ENCODE data around the gene IBTK.
A peak's percentile ranks its signal among the peaks of the same experiment; 100 is the strongest.

Gene IBTK

GRCh38 chr6:82249381-82250253 is 2.1 kb upstream of the IBTK start:
- Histone ChIP-seq H3K36me3 (ENCODE audit: control insufficient read depth, insufficient read depth, low read length) (no peaks in the 10 kb centered on the region), H3K27me3 (replicated peaks; ENCODE audit: control insufficient read depth, insufficient read depth, low read length) (no peaks in the 10 kb centered on the region), H3K4me3 (replicated peaks; ENCODE audit: low read depth, low read length) (no peak overlapping the region)
- DNase-seq (ENCODE audit: extremely low read depth, insufficient read length): no peak
- TF ChIP-seq, protein P1, sequence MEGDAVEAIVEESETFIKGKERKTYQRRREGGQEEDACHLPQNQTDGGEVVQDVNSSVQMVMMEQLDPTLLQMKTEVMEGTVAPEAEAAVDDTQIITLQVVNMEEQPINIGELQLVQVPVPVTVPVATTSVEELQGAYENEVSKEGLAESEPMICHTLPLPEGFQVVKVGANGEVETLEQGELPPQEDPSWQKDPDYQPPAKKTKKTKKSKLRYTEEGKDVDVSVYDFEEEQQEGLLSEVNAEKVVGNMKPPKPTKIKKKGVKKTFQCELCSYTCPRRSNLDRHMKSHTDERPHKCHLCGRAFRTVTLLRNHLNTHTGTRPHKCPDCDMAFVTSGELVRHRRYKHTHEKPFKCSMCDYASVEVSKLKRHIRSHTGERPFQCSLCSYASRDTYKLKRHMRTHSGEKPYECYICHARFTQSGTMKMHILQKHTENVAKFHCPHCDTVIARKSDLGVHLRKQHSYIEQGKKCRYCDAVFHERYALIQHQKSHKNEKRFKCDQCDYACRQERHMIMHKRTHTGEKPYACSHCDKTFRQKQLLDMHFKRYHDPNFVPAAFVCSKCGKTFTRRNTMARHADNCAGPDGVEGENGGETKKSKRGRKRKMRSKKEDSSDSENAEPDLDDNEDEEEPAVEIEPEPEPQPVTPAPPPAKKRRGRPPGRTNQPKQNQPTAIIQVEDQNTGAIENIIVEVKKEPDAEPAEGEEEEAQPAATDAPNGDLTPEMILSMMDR (IDR thresholded peaks at IDR 0.05; ENCODE audit: insufficient read depth, low read length, poor library complexity, severe bottlenecking): no peak

DNA sequence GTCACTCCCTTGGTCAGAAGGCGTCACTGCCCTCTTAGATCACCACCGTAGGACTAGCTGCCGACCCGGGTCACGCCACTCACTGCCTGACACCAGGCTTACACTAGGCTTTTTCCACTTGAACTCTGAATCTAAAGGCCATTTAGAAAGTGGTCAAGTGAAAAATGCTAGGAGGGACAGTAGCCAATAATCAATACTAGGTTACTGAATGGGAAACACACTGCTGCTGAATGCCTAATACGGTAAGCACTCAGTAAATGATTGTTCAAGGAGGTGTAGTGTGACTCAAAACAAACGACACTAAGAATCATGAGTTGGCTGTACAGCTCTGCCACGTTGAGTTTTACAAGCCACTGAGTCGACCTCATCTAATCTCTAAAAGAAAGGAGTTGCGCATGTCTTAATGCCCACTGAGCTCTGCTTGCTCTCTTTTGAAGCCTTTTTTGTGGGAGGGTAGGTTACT is 760 bp upstream of the IBTK start:
- no peak for DNase-seq (ENCODE audit: extremely low read depth, insufficient read length)
- H3K36me3 ChIP-seq (ENCODE audit: control insufficient read depth, insufficient read depth, low read length): no peaks in the 10 kb centered on the region
- TF ChIP-seq, protein P1 (IDR thresholded peaks at IDR 0.05; ENCODE audit: insufficient read depth, low read length, poor library complexity, severe bottlenecking): no peak

GRCh38 chr6:82246802-82247504 is 591 bp downstream of the IBTK start:
- Histone ChIP-seq H3K36me3 (ENCODE audit: control insufficient read depth, insufficient read depth, low read length) (no peaks in the 10 kb centered on the region), H3K27me3 (replicated peaks; ENCODE audit: control insufficient read depth, insufficient read depth, low read length) (no peaks in the 10 kb centered on the region), H3K4me3 (replicated peaks; ENCODE audit: low read depth, low read length) (peak overlapping the region; percentile 77)
- TF ChIP-seq, protein P1 (IDR thresholded peaks at IDR 0.05; ENCODE audit: insufficient read depth, low read length, poor library complexity, severe bottlenecking): no peak
- no peak for DNase-seq (ENCODE audit: extremely low read depth, insufficient read length)

More for the DNA sequence above, 760 bp upstream of the IBTK start:
- no peaks in the 10 kb centered on the region for H3K27me3 ChIP-seq (replicated peaks; ENCODE audit: control insufficient read depth, insufficient read depth, low read length)
- H3K4me3 ChIP-seq (replicated peaks; ENCODE audit: low read depth, low read length): peak overlapping the region; percentile 77

DNA sequence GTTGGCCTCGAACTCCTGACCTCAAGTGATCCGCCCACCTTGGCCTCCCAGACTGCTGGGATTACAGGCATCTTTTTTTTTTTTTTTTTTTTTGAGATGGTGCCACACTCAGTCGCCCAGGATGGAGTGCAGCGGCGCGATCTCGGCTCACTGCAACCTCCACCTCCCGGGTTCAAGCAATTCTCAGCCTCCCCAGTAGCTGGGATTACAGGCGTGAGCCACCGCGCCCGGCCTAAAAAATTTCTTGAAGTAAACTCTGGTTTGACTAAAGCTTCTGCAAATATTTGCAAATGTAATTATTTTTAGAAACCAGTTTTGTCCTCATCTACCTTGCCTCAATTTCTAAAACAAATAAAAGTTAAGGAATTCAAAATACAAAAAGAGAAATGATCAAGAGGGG is 1.2 kb downstream of the IBTK start:
- Histone ChIP-seq H3K27me3 (replicated peaks; ENCODE audit: control insufficient read depth, insufficient read depth, low read length) (no peaks in the 10 kb centered on the region), H3K36me3 (ENCODE audit: control insufficient read depth, insufficient read depth, low read length) (no peaks in the 10 kb centered on the region), H3K4me3 (replicated peaks; ENCODE audit: low read depth, low read length) (peak overlapping the region; percentile 77)
- DNase-seq (ENCODE audit: extremely low read depth, insufficient read length): no peak
- TF ChIP-seq, protein P1 (IDR thresholded peaks at IDR 0.05; ENCODE audit: insufficient read depth, low read length, poor library complexity, severe bottlenecking): no peak

DNA sequence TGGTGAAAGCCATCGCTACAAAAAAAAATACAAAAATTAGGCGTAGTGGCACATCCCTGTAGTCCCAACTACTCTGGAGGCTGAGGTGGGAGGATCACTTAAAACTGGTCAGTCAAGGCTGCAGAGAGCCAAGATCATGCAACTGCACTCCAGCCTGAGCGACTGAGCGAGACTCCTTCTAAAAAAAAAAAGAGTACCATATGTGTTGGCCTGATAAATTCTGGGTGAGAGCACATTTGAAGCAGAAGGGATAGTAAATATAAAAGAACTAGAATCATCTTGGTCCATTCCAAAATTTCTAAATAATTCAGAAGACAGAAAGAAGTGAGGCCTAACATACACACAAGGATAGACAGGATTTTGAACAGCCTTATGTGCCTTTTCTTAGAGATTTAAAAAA is 2.2 kb downstream of the IBTK start:
- Histone ChIP-seq H3K36me3 (ENCODE audit: control insufficient read depth, insufficient read depth, low read length) (no peaks in the 10 kb centered on the region), H3K4me3 (replicated peaks; ENCODE audit: low read depth, low read length) (no peak overlapping the region), H3K27me3 (replicated peaks; ENCODE audit: control insufficient read depth, insufficient read depth, low read length) (no peaks in the 10 kb centered on the region)
- TF ChIP-seq, protein P1 (IDR thresholded peaks at IDR 0.05; ENCODE audit: insufficient read depth, low read length, poor library complexity, severe bottlenecking): no peak
- DNase-seq (ENCODE audit: extremely low read depth, insufficient read length): no peak

All from GM06990 (cell line).